HT1080 (cell line): Measurements from ENCODE around the gene CTNNA2. TPM values are rescaled to one million over a fixed set of nuclear protein-coding genes. Genes with fewer than 3 reads are reported as not detected.

Experiments
- DNase-seq: peaks from one replicate; pipeline ENCODE4 v3.0.0-alpha.2; 2015; ENCODE audit warnings: low read depth
- total RNA-seq: library from RNA; depleted of rRNA; stranded (reverse); fragments of >200 nt; shearing (Covaris generic); gene quantifications from 2 replicates; pipeline ENCODE4 v1.2.3, GENCODE V29; 2014

CTNNA2 gene
- total RNA-seq, 1 experiment from 2014 or later: not detected

DNA sequence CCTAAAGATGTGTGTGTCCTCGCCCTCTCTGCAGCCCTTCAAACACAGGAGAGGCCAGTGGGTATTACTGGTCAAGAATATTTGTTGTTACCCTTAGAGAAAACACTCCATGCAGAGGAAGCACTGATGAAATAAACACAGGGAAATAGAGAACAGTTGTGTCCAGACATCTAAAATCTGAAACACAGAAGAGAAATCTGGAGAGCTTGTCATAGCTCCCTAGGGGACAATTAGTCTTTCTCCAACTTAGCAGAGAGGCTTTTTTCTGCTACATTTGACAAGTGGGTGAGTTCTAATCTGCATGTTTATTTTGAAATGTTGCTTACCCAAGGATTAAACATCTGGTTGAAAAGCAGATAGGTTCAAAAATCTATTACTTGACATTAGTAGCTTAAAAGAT lies 190.1 kb downstream of the CTNNA2 start:
- DNase-seq: no peak

DNA sequence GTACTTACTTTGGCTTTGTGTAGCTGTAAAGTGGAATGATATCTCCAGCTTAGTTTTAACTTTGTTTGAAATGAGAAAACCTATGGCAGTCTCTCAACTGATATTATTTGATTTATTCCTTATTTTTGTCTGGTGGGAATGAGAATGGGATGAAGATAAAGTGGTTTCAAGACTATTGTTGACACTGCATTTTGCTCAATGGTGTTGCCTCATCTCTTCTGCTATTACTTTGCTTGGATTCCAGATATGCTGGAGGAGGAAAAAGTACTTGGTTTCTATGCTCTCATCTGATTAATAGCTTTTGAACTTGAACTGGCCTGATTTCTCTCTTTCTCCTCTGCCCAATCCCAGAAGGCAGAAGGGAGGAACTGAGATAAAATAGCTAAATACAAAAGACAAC lies 198.2 kb downstream of the CTNNA2 start:
- no peak for DNase-seq

DNA sequence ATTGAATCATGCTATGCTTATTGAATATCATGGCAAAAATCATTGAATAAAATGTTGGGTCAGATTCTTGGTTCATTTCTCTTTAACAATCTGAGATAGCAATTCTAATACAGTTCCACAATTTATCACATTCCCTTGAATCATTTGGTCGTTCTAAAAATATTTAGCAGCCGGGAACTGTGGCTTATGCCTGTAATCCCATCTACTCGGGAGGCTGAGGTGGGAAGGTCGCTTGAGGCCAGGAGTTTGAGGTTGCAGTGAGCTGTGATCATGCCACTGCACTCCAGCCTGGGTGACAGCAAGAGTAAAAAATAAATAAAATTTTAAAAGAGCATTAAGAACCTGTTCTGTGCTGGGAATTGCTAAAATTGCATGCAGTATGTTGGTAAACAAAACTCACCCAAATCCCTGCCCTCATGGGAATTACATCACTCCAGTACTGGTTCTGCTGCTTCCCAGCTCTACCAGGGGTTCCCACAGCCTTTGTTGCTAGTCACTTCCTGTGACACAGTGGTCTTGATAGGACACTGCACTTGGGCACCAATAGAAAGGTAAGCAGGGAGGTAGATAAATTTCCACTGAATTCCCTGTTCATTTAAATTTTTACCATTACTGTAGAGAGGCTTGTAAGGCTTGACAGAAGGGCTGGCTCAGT lies 200.4 kb downstream of the CTNNA2 start:
- DNase-seq: peak; percentile 41

DNA sequence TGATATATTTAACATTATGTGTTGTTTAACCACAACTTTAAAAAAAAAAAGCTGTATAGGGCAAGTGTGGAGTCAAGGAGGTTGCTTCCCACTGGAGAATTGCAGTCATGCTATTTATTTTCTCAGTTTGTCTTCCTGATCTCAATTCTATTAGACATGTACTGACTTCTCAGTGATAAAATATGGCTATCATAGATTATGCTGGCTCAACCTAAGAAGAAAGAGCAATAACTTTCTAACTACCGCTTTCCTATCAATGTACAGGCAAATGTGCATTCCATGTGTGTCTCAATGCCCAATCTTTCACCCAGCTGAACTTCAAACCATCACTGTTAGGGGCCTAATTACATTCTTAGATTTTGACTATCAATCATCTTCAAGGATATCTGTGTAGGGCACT lies 201.4 kb downstream of the CTNNA2 start:
- DNase-seq: no peak

DNA sequence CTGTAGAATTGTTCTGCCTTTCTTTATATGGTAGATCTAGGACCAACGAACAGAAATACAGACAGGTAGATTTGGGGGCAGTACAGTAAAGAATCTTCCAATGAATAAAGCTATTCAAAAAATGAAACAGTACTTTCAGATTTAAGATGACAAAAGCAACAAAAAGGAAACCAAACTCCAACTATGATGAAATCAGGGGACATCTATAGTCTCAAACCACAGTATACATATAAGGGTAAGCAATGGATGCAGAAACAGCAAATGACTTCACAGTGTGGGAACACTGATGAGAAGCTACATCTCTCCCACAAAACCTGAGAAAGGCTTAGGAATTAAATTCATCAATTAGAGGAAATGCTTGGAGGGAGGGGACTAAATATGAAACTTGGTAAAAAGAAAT lies 202.5 kb downstream of the CTNNA2 start:
- DNase-seq: no peak

DNA sequence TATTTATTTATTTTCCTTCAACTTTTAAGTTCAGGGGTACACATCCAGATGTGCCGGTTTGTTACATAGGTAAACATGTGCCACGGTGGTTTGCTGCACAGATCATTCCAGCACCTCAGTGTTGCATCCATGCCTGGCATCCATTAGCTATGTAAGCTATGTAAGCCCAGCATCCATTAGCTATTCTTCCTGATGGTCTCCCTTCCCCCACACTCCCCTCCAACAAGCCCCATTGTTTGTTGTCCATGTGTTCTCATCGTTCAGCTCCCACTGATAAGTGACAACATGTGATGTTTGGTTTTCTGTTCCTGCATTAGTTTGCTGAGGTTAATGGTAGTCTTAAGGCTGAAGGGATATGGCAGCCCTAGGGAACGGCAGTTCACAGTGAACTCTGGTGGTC lies 203.4 kb downstream of the CTNNA2 start:
- no peak for DNase-seq

DNA sequence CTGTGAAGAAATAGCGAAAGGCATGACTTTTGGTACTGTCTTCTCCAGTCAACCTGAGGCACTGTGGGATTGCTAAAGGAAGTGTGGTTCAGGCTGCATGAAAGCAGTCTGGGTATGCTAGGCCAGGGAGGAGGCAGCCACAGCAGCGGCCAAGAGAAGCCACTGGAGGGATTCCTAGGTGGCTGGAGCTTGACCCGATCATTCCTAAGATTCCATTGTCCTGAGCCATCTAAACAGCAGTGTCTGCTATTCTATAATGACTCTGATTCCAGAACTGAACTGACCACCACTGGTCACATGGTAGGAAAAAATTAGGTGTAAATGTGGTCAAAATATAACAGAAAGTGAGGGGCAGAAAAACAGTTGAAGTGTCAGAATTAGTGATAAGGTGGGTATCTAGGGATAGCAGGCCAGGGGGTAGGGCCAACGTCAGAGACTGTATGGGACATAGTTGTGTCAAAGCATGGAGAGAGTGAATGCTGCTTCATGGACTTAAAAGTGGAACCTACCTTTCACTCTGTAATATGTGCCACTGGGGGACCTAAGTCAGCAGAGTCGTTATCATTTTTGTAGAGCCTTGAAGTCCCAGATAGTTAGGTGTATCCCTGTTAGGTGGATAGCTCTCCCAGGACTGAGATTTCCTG lies 204.6 kb downstream of the CTNNA2 start:
- peak; percentile 92 for DNase-seq

DNA sequence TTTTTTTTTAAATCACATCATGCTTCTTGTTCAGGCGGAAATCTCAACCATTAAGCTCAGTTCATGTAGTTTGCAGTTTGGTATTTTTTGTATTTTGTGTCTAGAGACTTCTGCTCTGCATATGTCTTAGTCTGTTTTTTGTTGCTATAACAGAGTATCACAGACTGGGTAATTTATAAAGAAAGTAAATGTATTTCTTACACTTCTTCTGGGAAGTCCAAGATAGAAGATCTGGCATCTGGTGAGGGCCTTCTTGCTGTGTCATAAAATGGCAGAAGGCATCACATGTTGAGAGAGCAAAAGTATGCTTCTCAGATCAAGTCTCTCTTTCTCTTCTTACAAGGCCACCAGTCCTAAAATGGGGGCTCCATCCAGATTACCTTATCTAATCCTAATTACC lies 208.2 kb downstream of the CTNNA2 start:
- no peak for DNase-seq

DNA sequence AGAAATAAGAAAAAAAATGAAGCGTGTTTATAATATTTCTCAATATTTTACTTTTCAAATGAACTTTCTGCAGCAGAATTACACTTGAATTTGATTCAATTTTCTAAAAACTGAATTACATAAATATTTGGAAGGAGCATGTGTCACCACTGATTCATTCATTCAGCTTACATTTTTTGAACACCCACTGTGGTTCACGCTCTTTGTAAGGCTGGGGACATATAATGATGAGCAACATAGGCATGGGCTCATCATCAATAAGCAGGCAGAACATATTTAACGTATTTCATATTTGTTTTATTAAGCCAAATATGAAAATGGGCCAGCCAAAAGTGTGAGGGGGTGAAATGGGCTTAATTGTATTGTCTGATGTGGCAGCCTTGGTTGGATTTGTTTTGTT lies 209.1 kb downstream of the CTNNA2 start:
- no peak for DNase-seq

DNA sequence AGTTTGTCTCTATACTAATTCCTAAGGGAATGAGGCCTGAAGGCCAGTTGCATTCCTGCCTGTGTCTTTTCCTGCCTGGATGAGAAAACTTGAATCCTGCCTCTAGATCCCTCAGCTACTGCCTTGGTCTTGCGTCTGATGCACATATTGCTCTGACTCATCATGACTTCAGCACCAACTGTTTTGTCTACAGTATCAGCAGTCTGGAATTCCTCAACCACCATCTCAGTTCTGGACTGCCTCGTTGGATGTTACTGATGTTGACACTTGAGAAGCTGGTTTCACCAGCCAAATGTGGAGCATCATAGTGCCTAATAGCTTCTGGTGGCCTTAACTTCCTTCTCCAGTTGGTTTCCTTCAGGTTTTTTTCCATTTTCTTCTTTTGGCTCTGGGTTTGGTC lies 211.0 kb downstream of the CTNNA2 start:
- peak; percentile 95 for DNase-seq

DNA sequence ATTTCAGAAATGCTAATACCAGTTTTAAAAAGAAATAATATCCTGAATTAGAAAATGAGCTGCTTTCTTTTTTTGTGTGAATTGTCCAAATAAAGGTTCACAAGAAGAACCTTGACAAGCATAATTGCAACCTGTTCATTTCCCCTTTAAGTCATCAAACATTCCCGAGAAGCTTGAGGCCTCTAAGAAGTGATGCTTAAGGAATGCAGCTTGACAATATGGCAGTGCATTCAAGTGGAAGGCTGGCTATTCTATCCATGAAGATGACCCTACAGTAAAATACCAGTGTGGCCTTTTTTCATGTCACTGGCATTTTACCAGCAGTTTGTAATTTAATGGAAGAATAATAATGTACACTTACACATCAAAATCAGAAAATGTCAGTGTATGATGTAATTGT lies 216.7 kb downstream of the CTNNA2 start:
- no peak for DNase-seq

DNA sequence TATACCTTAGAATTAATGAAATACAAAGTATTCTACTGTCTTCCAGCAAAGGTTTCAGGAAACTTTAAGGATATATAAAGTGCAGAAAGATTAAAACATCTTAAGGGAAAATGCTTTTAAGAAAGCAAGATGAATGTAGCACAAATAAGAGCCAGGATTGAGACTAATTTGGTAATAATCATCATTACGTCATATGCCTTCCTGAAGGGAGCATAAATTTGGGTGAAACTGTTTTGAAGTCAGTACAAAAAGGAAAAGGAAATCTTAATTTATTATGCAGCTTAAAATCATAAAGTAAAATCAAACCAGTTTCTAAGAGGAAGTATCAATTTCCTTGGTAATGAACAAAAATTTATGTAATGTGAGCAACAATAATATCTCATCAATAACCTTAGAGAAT lies 221.7 kb downstream of the CTNNA2 start:
- DNase-seq: no peak

DNA sequence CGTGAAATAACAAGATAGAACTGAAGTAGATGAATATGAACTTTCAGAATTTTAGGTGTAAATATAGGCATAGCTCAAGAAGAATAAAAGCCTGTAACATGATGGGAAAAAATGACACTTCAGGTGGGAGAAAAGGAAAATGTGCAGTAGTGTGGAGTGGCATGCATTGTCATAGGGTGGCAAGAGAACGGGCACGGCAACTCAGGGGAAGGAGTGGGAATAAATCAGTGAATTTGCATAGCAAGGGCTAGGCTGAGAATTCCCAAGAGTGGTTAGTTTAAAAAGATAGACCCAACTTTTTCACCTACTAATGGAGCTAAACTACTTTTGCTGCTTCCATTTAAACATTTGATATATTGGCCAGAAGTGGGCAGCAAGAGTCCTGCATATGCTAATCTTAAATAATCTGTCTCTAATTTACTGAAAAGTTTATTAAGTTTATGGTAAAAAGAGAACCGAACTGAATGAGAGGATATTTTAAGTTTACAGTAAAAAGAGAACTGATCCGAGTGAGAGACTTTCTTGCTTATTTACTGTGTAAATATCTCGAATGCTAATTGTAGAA lies 228.1 kb downstream of the CTNNA2 start:
- no peak for DNase-seq

DNA sequence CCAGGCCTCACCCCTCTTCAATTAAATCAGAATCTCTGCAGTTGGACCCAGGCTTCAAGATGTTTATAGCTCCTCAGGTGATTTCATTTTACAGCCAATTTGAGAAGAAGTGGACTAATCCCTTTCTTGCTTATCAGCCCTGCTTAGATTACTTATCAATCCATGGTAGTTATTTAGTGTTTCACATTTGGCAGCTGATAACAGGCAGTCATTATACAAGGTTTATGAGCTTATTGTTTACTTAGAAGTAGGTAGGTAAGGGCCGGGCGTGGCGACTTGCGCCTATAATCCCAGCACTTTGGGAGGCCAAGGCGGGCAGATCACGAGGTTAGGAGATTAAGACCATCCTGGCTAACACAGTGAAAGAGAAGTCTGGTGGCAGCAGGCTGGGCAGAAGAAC lies 237.5 kb downstream of the CTNNA2 start:
- no peak for DNase-seq

DNA sequence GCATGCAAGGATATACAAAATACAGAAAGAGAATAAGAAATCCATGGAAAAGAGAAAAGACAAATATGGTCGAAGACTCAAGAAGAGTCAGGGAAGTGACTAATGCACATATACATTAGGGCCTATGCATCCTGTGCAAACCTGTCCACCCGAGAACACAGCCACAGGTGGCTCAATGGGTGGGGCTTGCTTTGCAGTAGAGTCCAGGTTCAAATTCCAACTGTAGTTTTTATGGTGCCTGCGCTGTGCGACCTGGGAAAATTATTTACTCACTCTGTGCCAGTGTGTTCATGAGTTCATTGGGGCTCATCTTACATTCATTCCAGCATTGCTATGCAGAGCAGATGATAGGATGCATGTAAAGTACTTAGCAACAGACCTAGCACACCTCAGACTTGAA lies 244.7 kb downstream of the CTNNA2 start:
- DNase-seq: no peak

DNA sequence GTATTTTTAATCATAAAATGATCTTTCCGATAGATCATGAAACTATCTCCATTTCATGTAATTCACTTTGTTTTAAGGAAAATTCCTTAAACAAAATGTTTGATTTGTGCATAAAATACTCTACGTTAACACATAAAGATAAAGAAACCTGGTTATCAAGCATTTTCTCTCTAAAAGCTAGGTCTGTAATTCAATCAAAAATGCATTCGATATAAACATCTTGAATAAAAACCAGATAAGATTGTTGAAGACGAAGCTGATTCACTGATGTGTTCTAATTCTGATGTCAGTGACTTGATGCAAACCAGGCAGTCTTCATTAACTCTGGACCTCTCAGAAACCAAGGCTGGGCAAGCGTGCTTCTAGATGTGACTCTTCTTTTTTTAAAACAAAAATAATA lies 245.2 kb downstream of the CTNNA2 start:
- DNase-seq: no peak

DNA sequence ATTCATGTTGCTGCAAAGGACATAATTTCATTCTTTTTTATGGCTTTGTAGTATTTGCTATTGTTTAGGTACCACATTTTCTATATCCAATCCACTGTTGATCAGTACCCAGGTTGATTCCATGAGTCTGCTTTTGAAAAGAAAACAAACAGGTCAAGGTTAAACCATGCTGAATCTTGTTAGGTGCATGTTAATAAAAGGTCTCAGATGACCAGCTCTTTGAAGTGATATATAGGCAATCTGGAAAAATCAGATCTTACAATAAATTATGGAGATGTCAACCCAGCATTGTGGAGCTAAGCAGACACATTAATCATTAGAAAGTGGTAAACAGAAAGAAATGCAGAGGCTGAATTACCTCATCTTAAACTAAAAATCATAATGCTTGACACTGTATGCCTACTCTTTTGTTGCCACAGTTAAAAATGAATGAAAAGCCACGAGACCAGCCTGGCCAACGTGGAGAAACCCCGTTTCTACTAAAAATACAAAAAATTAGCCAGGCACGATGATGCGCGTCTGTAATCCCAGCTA lies 246.0 kb downstream of the CTNNA2 start:
- DNase-seq: no peak

DNA sequence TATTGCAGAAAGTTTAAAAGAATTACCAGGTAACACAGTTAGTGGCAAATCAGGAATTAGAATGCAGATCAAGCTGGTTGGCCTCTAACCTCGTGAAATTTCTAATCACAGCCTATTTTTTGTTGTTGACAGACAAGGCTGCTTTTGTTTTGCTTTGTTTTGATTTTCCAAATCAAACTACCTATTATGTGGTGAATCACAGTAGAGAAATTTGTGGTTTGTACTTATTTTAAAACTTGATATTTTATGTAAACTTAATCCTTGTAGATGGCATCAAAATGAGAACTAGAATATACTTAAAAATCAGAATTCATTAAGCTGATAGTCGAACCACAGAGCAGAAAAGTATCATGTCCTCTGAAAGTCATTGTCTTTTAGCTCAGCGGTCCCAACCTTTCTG lies 258.1 kb downstream of the CTNNA2 start:
- no peak for DNase-seq

DNA sequence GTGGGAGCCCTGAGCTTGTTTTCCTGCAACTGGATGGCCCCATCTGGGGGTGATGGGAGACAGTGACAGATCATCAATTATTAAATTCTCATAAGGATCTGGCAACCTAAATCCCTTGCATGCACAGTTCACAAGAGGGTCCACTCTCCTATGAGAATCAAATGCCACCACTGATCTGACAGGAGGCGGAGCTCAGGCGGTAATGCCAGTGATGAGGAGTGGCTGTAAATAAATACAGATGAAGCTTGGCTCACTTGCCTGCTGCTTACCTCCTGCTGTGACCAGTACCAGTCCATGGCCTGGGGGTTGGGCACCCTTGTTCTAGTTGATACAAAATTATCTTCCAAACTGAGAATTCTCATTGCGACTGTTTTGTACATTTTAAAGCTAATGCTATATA lies 258.6 kb downstream of the CTNNA2 start:
- DNase-seq: no peak

DNA sequence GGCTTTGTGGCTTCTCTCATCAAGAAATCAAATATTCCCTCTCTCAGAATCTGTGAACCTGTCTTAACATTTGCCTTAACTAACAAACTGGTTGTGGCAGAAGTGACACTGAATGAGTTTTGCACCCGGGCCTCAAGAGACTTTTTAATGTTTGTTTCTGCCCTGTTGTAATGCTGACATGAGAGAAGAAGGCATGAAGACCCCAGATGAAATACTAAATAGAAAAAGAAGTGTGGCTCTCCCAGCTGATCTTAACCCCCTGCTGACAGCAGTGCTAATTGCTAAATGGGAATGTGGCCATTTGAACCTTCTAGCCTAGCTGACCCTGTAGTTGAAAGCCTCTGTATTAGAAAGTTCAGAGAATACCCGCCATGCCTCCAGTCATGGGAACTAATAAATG lies 261.2 kb downstream of the CTNNA2 start:
- DNase-seq: no peak

DNA sequence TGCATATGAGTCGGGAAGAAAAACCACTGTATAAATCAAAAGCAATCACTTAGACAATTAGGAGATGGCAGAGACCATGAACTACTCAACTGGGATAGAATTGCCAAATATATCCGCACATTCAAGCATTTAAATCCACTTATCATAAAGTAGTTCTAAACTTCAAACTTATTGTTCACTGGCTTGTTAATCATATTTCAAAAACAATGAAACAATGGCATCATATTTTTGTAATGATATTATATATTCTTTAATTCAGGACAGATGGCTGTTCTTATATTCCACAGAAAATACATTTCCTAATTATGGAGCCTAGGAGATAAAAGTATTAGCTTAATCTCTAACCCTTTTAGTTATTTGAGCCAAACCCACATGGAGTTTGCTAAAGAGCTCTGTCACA lies 263.6 kb downstream of the CTNNA2 start:
- DNase-seq: no peak

DNA sequence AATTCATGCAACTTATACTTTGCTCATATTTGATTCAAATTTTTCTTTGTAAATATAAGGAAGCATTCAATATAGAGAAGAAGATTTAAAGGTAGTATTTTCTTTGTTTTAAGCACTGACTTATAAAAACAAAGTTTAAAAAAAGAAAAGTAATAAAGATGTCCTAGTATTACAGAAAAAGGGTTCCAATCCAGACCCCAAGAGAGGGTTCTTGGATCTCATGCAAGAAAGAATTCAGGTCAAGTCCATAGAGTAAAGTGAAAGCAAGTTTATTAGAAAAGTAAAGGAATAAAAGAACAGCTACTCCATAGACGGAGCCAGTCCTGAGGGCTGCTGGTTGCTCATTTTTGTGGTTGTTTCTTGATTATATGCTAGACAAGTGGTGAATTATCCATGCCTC lies 267.9 kb downstream of the CTNNA2 start:
- DNase-seq: no peak
